Measurements from ENCODE around the gene TMEM120B. TPM values are rescaled to one million over a fixed set of nuclear protein-coding genes. Genes with fewer than 3 reads are reported as not detected.

Gene TMEM120B
- polyA plus RNA-seq, 3 donors from 2014 or later: 1.8 to 4.0 (median 3.1) TPM

GRCh38 chr12:121805171-121806008 is 92.8 kb downstream of the TMEM120B start:
- peak; percentile 34 to 39 (median 35) for DNase-seq
- no peaks in the 10 kb centered on the region for H3K9me3 Mint-ChIP-seq
- H3K4me1 Mint-ChIP-seq: peaks cover 50 to 52% of the 10 kb centered on the region in 2 donors
- H3K27ac Mint-ChIP-seq: peak overlapping the region; percentile 89 to 99 (median 97)
- peaks cover 10 to 28% (median 19%) of the 10 kb centered on the region in 3 donors for H3K27me3 Mint-ChIP-seq (ENCODE audit: low read depth in 3 of 3)
- H3K36me3 Mint-ChIP-seq: peaks cover 9 to 17% (median 11%) of the 10 kb centered on the region in 3 donors
- H3K4me3 Mint-ChIP-seq: peak overlapping the region; percentile 94 to 99 (median 98)

GRCh38 chr12:121806009-121806545 is 93.5 kb downstream of the TMEM120B start:
- H3K4me1 Mint-ChIP-seq: peaks cover 54 to 56% of the 10 kb centered on the region in 2 donors
- no peaks in the 10 kb centered on the region for H3K9me3 Mint-ChIP-seq
- DNase-seq: peak; percentile 52 to 61 (median 55)
- H3K36me3 Mint-ChIP-seq: peaks cover 9 to 21% (median 11%) of the 10 kb centered on the region in 3 donors
- peak overlapping the region; percentile 89 to 98 (median 94) for H3K27ac Mint-ChIP-seq
- H3K27me3 Mint-ChIP-seq (ENCODE audit: low read depth in 3 of 3): peaks cover 10 to 24% (median 19%) of the 10 kb centered on the region in 3 donors
- H3K4me3 Mint-ChIP-seq: peak overlapping the region; percentile 82 to 98 (median 88)

GRCh38 chr12:121806546-121807423 is 94.2 kb downstream of the TMEM120B start:
- Mint-ChIP-seq H3K36me3 (peaks cover 9 to 22% (median 11%) of the 10 kb centered on the region in 3 donors), H3K4me3 (peak overlapping the region; percentile 82 to 98 (median 88)), H3K27me3 (ENCODE audit: low read depth in 3 of 3) (peaks cover 10 to 20% (median 14%) of the 10 kb centered on the region in 3 donors), H3K27ac (peak overlapping the region; percentile 89 to 98 (median 94)), H3K4me1 (peaks cover 56 to 58% of the 10 kb centered on the region in 2 donors), H3K9me3 (no peaks in the 10 kb centered on the region)
- DNase-seq: no peak

DNA sequence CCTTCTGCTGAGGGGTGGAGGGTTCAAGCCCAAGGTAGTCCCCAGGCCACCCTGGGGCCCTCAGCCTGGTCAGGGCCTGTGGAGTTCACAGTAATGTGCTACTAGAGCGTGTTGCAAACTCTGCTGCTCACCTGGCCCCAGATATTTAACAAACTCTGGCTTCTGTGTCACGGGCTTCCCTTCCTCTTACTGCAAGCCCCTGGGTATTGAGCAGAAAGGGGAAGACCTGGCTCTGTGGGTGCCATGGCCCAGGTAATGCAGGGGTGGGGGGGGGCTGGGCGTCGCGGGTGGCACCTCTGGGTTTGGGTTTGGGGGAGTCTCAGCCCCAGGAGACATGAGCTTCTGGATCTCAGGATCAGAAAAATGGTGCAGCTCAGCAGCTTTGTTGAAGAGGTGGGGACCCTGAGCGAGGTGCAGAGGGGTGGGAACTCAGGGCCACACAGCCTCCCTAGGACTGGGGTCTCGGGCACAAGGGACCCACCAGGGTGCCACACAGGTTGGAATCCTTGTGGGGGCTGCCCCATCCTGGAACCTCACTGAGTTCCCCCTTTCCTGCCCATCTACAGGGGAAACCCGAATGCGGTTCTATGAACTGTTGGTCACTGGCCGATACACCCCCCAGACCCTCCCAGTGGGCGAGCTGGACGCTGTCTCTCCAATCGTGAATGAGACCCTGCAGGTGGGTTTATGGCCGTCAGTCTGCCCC is 95.2 kb downstream of the TMEM120B start:
- no peaks in the 10 kb centered on the region for H3K9me3 Mint-ChIP-seq
- H3K4me1 Mint-ChIP-seq: peaks cover 53 to 55% of the 10 kb centered on the region in 2 donors
- peaks cover 10 to 14% (median 11%) of the 10 kb centered on the region in 3 donors for H3K27me3 Mint-ChIP-seq (ENCODE audit: low read depth in 3 of 3)
- H3K27ac Mint-ChIP-seq: no peak overlapping the region
- peak overlapping the region in 1 of 5 donors; percentile 17 for H3K4me3 Mint-ChIP-seq
- DNase-seq: no peak
- peaks cover 9 to 22% (median 11%) of the 10 kb centered on the region in 3 donors for H3K36me3 Mint-ChIP-seq

DNA sequence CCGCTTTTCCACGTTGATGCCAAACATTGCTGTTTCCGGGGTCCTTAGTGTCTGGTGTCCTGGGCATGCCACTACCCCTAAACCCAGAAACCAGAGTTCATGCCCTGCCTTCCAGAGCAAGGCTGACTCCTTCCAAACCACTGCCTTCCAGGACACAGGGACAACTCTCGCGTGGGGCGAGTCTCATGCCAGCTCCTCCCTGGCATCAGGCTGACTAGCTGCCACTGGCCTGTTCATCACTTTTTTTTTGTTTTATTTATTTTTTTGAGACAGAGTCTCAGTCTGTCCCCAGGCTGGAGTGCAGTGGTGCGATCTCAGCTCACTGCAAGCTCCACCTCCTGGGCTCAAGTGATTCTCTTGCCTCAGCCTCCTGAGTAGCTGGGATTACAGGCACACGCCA is 96.1 kb downstream of the TMEM120B start:
- Mint-ChIP-seq H3K27ac (peak overlapping the region in 3 of 6 donors; percentile 12 to 69 (median 45)), H3K4me3 (peak overlapping the region in 1 of 5 donors; percentile 46), H3K36me3 (peaks cover 9 to 22% (median 11%) of the 10 kb centered on the region in 3 donors), H3K27me3 (ENCODE audit: low read depth in 3 of 3) (peaks cover 6 to 9% (median 7%) of the 10 kb centered on the region in 3 donors), H3K9me3 (no peaks in the 10 kb centered on the region), H3K4me1 (peaks cover 57 to 59% of the 10 kb centered on the region in 2 donors)
- DNase-seq: no peak

GRCh38 chr12:121809712-121810116 is 97.2 kb downstream of the TMEM120B start:
- no peak for DNase-seq
- Mint-ChIP-seq H3K27ac (peak overlapping the region in 1 of 6 donors; percentile 43), H3K4me3 (no peak overlapping the region), H3K9me3 (no peaks in the 10 kb centered on the region), H3K27me3 (ENCODE audit: low read depth in 3 of 3) (peaks cover 3 to 6% (median 3%) of the 10 kb centered on the region in 3 donors), H3K4me1 (peaks cover 57 to 60% of the 10 kb centered on the region in 2 donors), H3K36me3 (peaks cover 9 to 22% (median 11%) of the 10 kb centered on the region in 3 donors)

- no peak overlapping the region for H3K4me3 Mint-ChIP-seq
- peaks cover 9 to 25% (median 11%) of the 10 kb centered on the region in 3 donors for H3K36me3 Mint-ChIP-seq
- DNase-seq: no peak
- H3K9me3 Mint-ChIP-seq: no peaks in the 10 kb centered on the region
- peaks cover 56% of the 10 kb centered on the region in 2 donors for H3K4me1 Mint-ChIP-seq
- peak overlapping the region in 1 of 6 donors; percentile 80 for H3K27ac Mint-ChIP-seq
- H3K27me3 Mint-ChIP-seq (ENCODE audit: low read depth in 3 of 3): peaks cover 2 to 4% (median 3%) of the 10 kb centered on the region in 3 donors
Measured at GRCh38 chr12:121810234-121810817, 97.8 kb downstream of the TMEM120B start.

DNA sequence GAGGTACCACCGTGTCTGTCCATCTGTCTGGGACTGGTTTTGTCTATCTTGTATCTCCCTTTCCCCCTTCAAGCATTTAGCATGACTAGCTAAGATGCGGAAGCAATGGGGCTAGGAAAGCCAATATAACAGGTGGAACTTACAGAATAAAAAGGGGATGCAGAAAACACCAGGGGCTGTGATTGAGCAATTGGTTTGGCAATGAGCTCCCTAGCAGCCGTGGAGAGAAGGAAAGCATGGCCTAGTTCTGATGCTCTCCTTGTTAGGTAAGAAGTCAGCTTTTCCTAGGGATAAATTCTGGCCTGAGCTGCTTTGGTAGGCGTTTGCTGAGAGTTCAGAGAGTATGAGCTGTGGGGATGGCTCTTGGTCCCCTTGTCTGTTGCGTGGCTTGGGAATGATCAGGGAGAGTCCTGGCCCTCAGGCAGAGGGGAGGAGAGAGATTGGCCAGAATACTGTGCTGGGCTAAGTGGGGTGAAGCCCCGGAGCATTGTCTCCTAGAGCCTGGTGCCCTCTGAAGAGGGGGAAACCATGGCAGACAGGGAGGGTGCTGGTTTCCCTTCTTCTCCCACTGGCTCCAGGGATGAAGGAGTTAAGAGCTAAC is 98.4 kb downstream of the TMEM120B start:
- no peak for DNase-seq
- H3K27me3 Mint-ChIP-seq (ENCODE audit: low read depth in 3 of 3): peaks cover 0 to 3% (median 1%) of the 10 kb centered on the region in 3 donors
- H3K36me3 Mint-ChIP-seq: peaks cover 9 to 27% (median 11%) of the 10 kb centered on the region in 3 donors
- no peaks in the 10 kb centered on the region for H3K9me3 Mint-ChIP-seq
- H3K4me1 Mint-ChIP-seq: peaks cover 50 to 53% of the 10 kb centered on the region in 2 donors
- H3K4me3 Mint-ChIP-seq: peak overlapping the region; percentile 62 to 79 (median 71)
- peak overlapping the region in 5 of 6 donors; percentile 13 to 80 (median 40) for H3K27ac Mint-ChIP-seq

DNA sequence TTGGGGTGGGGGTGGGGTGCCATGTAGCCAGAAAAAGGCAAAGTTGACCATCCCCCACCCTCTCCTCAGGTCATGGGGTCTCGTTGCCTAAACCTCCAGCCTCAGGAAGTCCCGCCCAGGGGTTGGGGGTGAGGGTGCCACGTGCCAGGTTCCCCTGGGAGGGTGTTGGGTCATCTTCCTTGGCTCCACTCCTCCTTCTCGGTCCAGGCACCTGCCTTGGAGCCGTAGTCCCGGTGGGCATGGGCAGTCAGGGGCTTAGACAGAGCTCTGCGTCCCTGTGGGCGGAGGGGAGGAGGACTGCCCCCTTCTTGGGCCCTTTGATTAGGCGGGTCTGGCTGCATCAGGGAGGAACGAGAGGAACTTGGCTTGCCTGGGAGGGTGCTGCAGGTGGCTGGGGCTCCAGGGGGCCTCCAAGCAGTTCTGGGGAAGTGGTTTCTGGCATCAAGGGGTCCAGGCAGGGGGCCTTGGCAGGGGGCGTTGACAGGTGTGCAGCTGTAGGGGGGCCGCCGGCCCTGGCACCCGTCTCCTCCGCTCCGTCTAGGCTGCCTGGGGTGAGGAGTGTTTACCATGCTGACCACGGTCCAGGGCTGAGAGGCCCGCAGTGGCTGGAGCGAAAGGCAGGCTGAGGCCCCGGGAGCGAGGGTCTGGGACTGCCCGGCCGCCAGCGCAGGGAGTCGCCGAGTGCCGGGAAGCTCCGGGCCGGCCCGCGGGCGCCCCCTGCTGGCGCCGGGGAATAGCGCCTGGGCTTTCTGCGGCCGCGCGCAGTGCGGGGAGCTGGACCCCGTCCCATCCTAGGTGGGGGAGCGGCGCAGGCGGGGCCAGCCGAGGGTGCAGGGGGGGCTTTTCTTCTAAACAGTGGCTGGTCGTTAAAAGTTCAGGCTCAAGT is 99.1 kb downstream of the TMEM120B start:
- Mint-ChIP-seq H3K4me1 (peaks cover 42 to 45% of the 10 kb centered on the region in 2 donors), H3K36me3 (peaks cover 7 to 29% (median 11%) of the 10 kb centered on the region in 3 donors), H3K4me3 (peak overlapping the region; percentile 66 to 76 (median 68)), H3K9me3 (no peaks in the 10 kb centered on the region), H3K27ac (peak overlapping the region in 2 of 6 donors; percentile 16 to 49), H3K27me3 (ENCODE audit: low read depth in 3 of 3) (peaks cover 0 to 3% (median 0%) of the 10 kb centered on the region in 3 donors)
- DNase-seq: peak; percentile 73 to 79 (median 75)

DNA sequence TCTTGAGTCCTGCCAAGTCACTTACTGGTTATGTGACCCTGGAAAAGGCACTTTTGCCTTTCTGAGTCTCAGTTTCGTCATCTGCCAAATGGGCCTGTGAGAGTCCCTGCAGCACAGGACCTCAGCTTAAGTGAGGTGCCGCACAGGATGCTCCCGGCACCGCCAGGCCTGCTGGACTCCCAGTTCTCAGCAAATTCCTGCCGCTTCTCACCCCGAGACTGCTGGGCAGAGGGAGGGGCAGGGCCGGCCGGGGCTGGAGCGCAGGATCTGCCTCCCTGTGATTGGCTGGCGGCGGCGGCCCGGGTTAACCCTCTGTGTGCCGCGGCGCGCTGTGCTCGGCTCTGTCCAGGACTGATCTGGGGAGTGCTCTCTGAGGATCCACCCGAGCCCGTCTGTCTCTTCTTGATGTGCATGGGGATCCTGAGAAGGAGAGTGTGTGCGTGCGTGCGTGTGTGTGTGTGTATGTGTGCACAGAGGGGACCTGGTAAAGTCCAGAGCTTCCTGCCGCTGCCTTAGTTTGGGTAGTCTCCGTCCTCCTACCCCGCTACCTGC is 99.8 kb downstream of the TMEM120B start:
- H3K9me3 Mint-ChIP-seq: no peaks in the 10 kb centered on the region
- DNase-seq: no peak

More for the DNA sequence above, 99.8 kb downstream of the TMEM120B start:
- H3K4me1 Mint-ChIP-seq: peaks cover 35 to 40% of the 10 kb centered on the region in 2 donors
- H3K27me3 Mint-ChIP-seq (ENCODE audit: low read depth in 3 of 3): peaks cover 0 to 3% (median 0%) of the 10 kb centered on the region in 3 donors
- H3K27ac Mint-ChIP-seq: peak overlapping the region in 3 of 6 donors; percentile 30 to 40 (median 39)
- H3K4me3 Mint-ChIP-seq: peak overlapping the region; percentile 52 to 76 (median 67)
- peaks cover 7 to 30% (median 12%) of the 10 kb centered on the region in 3 donors for H3K36me3 Mint-ChIP-seq

Data from immature natural killer cell (primary cell).